Thyroid gland (tissue), 4 donors: ENCODE measurements around the gene UMODL1.

ENCODE experiments used
- CTCF ChIP-seq, 6 experiments: fragments of 200-600 bp in 3 of 6; fragments of 450-650 bp in 3 of 6; sonication (generic) in 3 of 6; IDR thresholded peaks; one replicate each; pipeline ENCODE4 v1.5.1; 2016 to 2019; ENCODE audit warnings: antibody characterized with exemption in 6 of 6, mild to moderate bottlenecking in 2 of 6, inconsistent platforms in 1 of 6, moderate library complexity in 1 of 6
- POLR2A ChIP-seq, 2 donors: fragments of 450-650 bp; IDR thresholded peaks; one replicate each; pipeline ENCODE4 v1.6.1; 2017; ENCODE audit warnings: antibody characterized with exemption in 2 of 2, mild to moderate bottlenecking in 2 of 2, moderate library complexity in 1 of 2

- TF ChIP-seq CTCF (IDR thresholded peaks at IDR 0.05) (no peak), POLR2A (IDR thresholded peaks at IDR 0.05) (no peak)
These were observed 27.9 kb downstream of the UMODL1 start for GRCh38 chr21:42098957-42099505.
